ENCODE results near the gene APBA2. TPM values are rescaled to one million over a fixed set of nuclear protein-coding genes. Genes with fewer than 3 reads are reported as not detected.
A peak's percentile ranks its signal among the peaks of the same experiment; 100 is the strongest.

The APBA2 gene
- total RNA-seq, 5 donors from 2014 or later (not counting 1 experiment from before 2014, with no cell fraction given): 78.9 to 118 (median 94.9) TPM

DNA sequence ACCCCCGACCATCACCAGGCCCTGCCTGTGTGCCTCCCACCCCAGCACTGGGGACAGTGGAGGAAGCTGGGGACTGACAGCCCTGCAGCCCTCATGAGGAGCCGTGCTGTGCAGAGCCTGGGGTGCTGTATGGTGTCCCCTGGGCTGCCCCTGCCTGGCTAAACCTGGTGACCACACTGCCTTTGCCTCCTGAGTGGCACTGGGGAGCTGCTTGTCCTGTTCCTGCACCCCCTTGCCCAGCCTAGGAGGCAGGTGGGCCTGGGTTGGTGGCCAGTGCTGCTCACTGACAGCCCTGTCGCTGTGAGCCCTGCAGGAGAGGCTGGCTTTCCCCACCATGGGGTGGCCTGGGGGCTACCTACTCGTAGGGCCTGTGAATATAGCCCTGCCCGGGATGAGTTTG is 224.4 kb downstream of the APBA2 start:
- H3K9me3 Mint-ChIP-seq: no peaks in the 10 kb centered on the region
- H3K27ac Mint-ChIP-seq: no peak overlapping the region
- H3K27me3 Mint-ChIP-seq: peaks cover 0 to 5% of the 10 kb centered on the region in 2 donors
- Histone ChIP-seq H3K4me3 (ENCODE audit: control insufficient read depth in 1 of 2, extremely low read depth in 1 of 2, low read length in 1 of 2) (no peak overlapping the region), H3K27ac (ENCODE audit: low read length) (no peak overlapping the region), H3K4me1 (ENCODE audit: control insufficient read depth in 1 of 2, extremely low read depth in 1 of 2, insufficient read depth in 2 of 2, low read length in 2 of 2) (peaks cover 0 to 6% of the 10 kb centered on the region in 2 experiments), H3K36me3 (ENCODE audit: control insufficient read depth in 2 of 2, extremely low read depth in 1 of 2, insufficient read depth in 1 of 2, low read length in 1 of 2) (peaks cover 12 to 35% of the 10 kb centered on the region in 2 donors), H3K9me3 (no peaks in the 10 kb centered on the region), H3K27me3 (replicated peaks in 1 of 2; ENCODE audit: control insufficient read depth in 2 of 2, extremely low read depth in 1 of 2, insufficient read depth in 2 of 2, low read length in 1 of 2) (no peaks in the 10 kb centered on the region)
- ChIA-PET CTCF (no interaction called here), POLR2A (no interaction called here)
- ATAC-seq (replicated peaks in 1 of 4) (no peak), DNase-seq (no peak)
- no peak overlapping the region for H3K4me3 Mint-ChIP-seq
- H3K36me3 Mint-ChIP-seq: peaks cover 19% of the 10 kb centered on the region
- H3K4me1 Mint-ChIP-seq: peaks cover 12 to 19% (median 13%) of the 10 kb centered on the region in 3 donors
- WGBS (ENCODE audit: insufficient coverage): 74% methylated on average over 3 of the region's 5 CpGs

DNA sequence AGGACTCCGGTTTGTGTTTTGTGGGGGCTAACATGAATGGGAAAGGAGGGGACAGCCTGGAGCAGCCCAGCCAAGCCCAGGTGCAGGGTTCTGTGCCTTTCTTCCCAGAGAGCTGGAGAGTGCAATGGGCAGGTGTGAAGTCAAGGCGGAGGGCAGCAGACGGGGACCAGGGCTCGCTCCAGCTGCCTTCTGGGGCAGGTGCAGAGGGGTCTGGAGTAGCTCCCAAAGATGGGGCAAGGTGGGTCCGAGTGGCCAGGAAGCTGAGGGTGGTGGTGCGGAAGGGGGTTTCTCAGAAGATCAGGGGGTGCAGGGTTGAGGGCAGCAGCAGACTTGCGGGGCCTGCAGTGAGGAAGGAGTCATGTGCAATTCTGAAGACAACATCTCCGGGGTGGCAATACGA is 225.0 kb downstream of the APBA2 start:
- Mint-ChIP-seq H3K4me3 (no peak overlapping the region), H3K27me3 (peaks cover 0 to 5% of the 10 kb centered on the region in 2 donors), H3K4me1 (peaks cover 12 to 19% (median 15%) of the 10 kb centered on the region in 3 donors), H3K9me3 (no peaks in the 10 kb centered on the region), H3K36me3 (peaks cover 16% of the 10 kb centered on the region), H3K27ac (no peak overlapping the region)
- 90% methylated on average over 9 of the region's 9 CpGs for WGBS (ENCODE audit: insufficient coverage)
- no peak for DNase-seq
- ChIA-PET POLR2A (no interaction called here), CTCF (no interaction called here)
- H3K4me1 ChIP-seq (ENCODE audit: control insufficient read depth in 1 of 2, extremely low read depth in 1 of 2, insufficient read depth in 2 of 2, low read length in 2 of 2): peaks cover 0 to 12% of the 10 kb centered on the region in 2 experiments
- no peak overlapping the region for H3K4me3 ChIP-seq (ENCODE audit: control insufficient read depth in 1 of 2, extremely low read depth in 1 of 2, low read length in 1 of 2)
- H3K9me3 ChIP-seq: no peaks in the 10 kb centered on the region
- H3K36me3 ChIP-seq (ENCODE audit: control insufficient read depth in 2 of 2, extremely low read depth in 1 of 2, insufficient read depth in 1 of 2, low read length in 1 of 2): peaks cover 12 to 30% of the 10 kb centered on the region in 2 donors
- ATAC-seq (replicated peaks in 1 of 4): no peak
- H3K27ac ChIP-seq (ENCODE audit: low read length): no peak overlapping the region
- peaks cover 0 to 3% of the 10 kb centered on the region in 2 experiments for H3K27me3 ChIP-seq (replicated peaks in 1 of 2; ENCODE audit: control insufficient read depth in 2 of 2, extremely low read depth in 1 of 2, insufficient read depth in 2 of 2, low read length in 1 of 2)

DNA sequence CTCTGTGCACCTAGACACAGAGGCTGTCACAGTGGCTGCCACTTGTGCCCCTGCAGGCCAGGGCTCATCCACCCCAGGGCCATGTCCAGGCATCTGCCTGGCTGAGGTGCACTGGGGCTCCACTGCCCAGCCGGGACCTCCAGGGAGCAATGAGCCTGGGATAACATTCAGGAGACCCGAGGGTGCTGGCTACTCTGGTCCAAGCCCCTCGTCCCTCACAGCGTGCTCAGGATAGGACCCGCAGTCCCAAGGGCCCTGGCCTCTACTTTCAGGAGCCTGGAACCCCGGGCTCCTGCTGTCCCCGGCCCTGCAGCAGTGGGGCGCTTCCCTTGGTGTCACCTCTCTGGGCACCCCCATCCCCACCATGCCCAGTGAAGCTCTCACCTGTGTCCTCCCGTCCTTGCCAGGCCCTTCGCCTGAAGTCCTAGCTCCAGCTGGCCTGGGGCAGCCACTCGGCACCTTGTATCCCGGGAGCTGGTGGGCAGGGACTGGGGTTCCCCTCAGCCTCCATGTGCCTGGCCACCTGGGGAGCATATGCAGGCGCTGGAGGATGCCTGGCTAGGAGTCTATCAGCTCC is 226.0 kb downstream of the APBA2 start:
- H3K4me1 Mint-ChIP-seq: peaks cover 12 to 19% (median 15%) of the 10 kb centered on the region in 3 donors
- CTCF ChIA-PET: no interaction called here
- Histone ChIP-seq H3K4me3 (ENCODE audit: control insufficient read depth in 1 of 2, extremely low read depth in 1 of 2, low read length in 1 of 2) (no peak overlapping the region), H3K4me1 (ENCODE audit: control insufficient read depth in 1 of 2, extremely low read depth in 1 of 2, insufficient read depth in 2 of 2, low read length in 2 of 2) (peaks cover 2 to 16% of the 10 kb centered on the region in 2 experiments), H3K36me3 (ENCODE audit: control insufficient read depth in 2 of 2, extremely low read depth in 1 of 2, insufficient read depth in 1 of 2, low read length in 1 of 2) (peaks cover 8 to 22% of the 10 kb centered on the region in 2 donors), H3K9me3 (no peaks in the 10 kb centered on the region), H3K27me3 (replicated peaks in 1 of 2; ENCODE audit: control insufficient read depth in 2 of 2, extremely low read depth in 1 of 2, insufficient read depth in 2 of 2, low read length in 1 of 2) (peaks cover 0 to 6% of the 10 kb centered on the region in 2 experiments), H3K27ac (ENCODE audit: low read length) (no peak overlapping the region)
- no peak overlapping the region for H3K4me3 Mint-ChIP-seq
- peaks cover 0 to 5% of the 10 kb centered on the region in 2 donors for H3K27me3 Mint-ChIP-seq
- H3K36me3 Mint-ChIP-seq: peaks cover 13% of the 10 kb centered on the region
- no peak for DNase-seq
- WGBS (ENCODE audit: insufficient coverage): 85% methylated on average over 12 of the region's 13 CpGs
- H3K9me3 Mint-ChIP-seq: no peaks in the 10 kb centered on the region
- ATAC-seq (replicated peaks in 1 of 4): no peak
- POLR2A ChIA-PET: no interaction called here
- no peak overlapping the region for H3K27ac Mint-ChIP-seq

DNA sequence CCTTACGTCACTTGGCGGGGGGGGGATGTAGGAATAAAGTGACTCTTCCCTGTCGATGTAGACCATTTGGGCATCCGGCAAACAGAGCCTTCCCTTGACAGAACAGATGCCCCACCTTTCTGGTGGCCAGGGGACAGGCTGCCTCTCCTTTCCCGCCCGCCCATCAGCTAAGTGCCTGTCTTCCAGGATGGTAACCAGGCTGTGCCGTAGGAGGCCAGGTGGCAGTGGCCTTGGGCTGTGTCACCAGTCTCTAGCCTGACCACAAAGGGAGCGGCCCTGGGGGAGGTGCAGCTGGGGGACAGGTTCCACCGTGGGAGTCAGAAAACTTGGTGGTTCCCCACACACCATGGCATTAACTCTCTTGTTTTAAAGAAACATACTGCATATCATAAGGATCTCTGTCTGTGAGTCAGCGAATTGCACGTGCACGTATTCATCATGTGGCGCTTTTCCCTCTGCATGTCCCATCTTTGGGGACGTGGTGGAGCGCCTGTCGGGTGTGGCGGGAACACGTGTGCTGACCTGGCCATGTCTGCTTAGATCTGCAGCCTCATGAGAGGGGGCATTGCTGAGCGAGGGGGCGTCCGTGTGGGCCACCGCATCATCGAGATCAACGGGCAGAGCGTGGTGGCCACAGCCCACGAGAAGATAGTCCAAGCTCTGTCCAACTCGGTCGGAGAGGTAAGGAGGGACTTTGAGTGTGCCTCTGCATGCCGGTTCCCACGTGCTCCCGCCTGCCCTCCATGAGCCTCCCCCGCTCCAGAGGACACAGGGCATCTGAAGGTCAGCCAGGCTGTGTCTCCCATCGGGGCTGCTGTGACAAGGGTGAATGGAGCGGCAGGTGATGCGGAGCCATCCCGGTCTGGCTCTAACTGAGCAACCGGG is 227.8 kb downstream of the APBA2 start:
- Histone ChIP-seq H3K27ac (ENCODE audit: low read length) (no peak overlapping the region), H3K4me3 (ENCODE audit: control insufficient read depth in 1 of 2, extremely low read depth in 1 of 2, low read length in 1 of 2) (no peak overlapping the region), H3K27me3 (replicated peaks in 1 of 2; ENCODE audit: control insufficient read depth in 2 of 2, extremely low read depth in 1 of 2, insufficient read depth in 2 of 2, low read length in 1 of 2) (peaks cover 0 to 6% of the 10 kb centered on the region in 2 experiments), H3K9me3 (no peaks in the 10 kb centered on the region), H3K4me1 (ENCODE audit: control insufficient read depth in 1 of 2, extremely low read depth in 1 of 2, insufficient read depth in 2 of 2, low read length in 2 of 2) (peaks cover 2 to 16% of the 10 kb centered on the region in 2 experiments), H3K36me3 (ENCODE audit: control insufficient read depth in 2 of 2, extremely low read depth in 1 of 2, insufficient read depth in 1 of 2, low read length in 1 of 2) (peaks cover 2 to 11% of the 10 kb centered on the region in 2 donors)
- WGBS (ENCODE audit: insufficient coverage): 87% methylated on average over 31 of the region's 37 CpGs
- ATAC-seq (replicated peaks in 1 of 4) (no peak), DNase-seq (no peak)
- Mint-ChIP-seq H3K36me3 (peaks cover 12% of the 10 kb centered on the region), H3K27ac (no peak overlapping the region), H3K4me1 (peaks cover 12 to 19% (median 15%) of the 10 kb centered on the region in 3 donors), H3K9me3 (no peaks in the 10 kb centered on the region), H3K27me3 (peaks cover 0 to 5% of the 10 kb centered on the region in 2 donors), H3K4me3 (peak overlapping the region in 2 of 3 donors; percentile 10 to 76)
- CTCF ChIA-PET: interaction anchor here in 1 of 2 donors (0.6 kb wide), 1 partner anchor 213 kb away, joined by 3 read pairs; no protein-coding TSS in a partner anchor
- POLR2A ChIA-PET: no interaction called here

DNA sequence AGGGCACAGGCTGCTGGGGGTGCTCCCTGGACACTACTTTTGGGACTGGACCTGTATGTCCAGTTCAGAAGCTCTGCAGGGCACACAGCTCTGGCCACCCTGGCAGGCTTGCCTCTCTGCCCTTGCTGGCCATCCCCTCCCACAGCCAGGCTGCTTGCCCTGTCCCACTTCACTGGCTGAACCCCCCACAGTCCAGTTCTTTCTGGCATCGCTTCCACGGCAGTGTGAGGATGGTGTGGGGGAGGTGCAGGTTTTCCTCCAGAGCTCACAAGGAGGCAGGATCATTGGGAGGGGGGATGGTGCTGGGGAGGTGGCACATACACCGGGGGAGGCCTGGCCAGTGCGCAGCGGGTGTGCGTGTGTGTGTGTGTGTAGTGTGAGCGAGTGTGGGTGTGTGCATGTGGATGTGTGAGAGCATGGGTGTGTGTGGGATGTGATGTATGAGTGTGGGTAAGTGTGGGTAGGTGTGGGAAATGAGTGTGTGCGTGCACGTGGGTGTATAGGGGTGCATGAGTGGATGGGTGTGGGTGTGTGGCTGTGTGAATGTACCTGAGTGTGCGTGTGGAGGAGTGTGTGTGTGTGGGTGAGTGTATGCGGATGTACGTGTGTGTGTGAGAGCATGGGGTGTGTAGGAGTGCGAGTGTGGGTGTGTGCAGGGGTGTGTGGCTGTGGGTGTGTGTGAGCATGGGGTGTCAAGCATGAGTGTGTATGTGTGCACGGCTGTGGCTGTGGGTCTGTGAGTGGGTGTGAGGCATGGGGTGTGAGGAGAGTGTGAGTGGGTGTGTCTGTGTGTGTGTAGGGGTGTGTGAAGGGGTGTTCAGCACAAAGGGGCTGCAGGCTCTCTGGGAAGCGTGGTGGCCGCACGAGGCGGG is 228.7 kb downstream of the APBA2 start:
- ATAC-seq (replicated peaks in 1 of 4): peak in 3 of 4 experiments; percentile 14 to 29 (median 26)
- 55% methylated on average over 16 of the region's 18 CpGs for WGBS (ENCODE audit: insufficient coverage)

More for the DNA sequence above, 228.7 kb downstream of the APBA2 start:
- Histone ChIP-seq H3K27ac (ENCODE audit: low read length) (no peak overlapping the region), H3K4me3 (ENCODE audit: control insufficient read depth in 1 of 2, extremely low read depth in 1 of 2, low read length in 1 of 2) (no peak overlapping the region), H3K36me3 (ENCODE audit: control insufficient read depth in 2 of 2, extremely low read depth in 1 of 2, insufficient read depth in 1 of 2, low read length in 1 of 2) (peaks cover 2 to 4% of the 10 kb centered on the region in 2 donors), H3K9me3 (no peaks in the 10 kb centered on the region), H3K4me1 (ENCODE audit: control insufficient read depth in 1 of 2, extremely low read depth in 1 of 2, insufficient read depth in 2 of 2, low read length in 2 of 2) (peaks cover 2 to 16% of the 10 kb centered on the region in 2 experiments), H3K27me3 (replicated peaks in 1 of 2; ENCODE audit: control insufficient read depth in 2 of 2, extremely low read depth in 1 of 2, insufficient read depth in 2 of 2, low read length in 1 of 2) (peaks cover 0 to 6% of the 10 kb centered on the region in 2 experiments)
- no peak for DNase-seq
- peaks cover 0 to 5% of the 10 kb centered on the region in 2 donors for H3K27me3 Mint-ChIP-seq
- CTCF ChIA-PET: interaction anchor here in 1 of 2 donors (0.6 kb wide), 1 partner anchor 214 kb away, joined by 3 read pairs; no protein-coding TSS in a partner anchor
- H3K4me3 Mint-ChIP-seq: peak overlapping the region in 2 of 3 donors; percentile 19 to 76
- peak overlapping the region; percentile 6 to 52 for H3K27ac Mint-ChIP-seq
- H3K4me1 Mint-ChIP-seq: peaks cover 12 to 19% (median 15%) of the 10 kb centered on the region in 3 donors
- peaks cover 7% of the 10 kb centered on the region for H3K36me3 Mint-ChIP-seq
- no peaks in the 10 kb centered on the region for H3K9me3 Mint-ChIP-seq
- POLR2A ChIA-PET: no interaction called here
